DOHH2 (cell line): Measurements from ENCODE around the gene TOR1AIP2.

ENCODE experiments used
- CTCF ChIP-seq: fragments of 200-600 bp; sonication (generic); IDR thresholded peaks from one replicate; pipeline ENCODE4 v1.5.1; 2014; ENCODE audit warnings: antibody characterized with exemption, mild to moderate bottlenecking, low read depth, low read length; ENCODE audit not compliant: poor library complexity, severe bottlenecking
- EZH2phosphoT487 ChIP-seq: fragments of 200-600 bp; sonication (generic); IDR thresholded peaks from 2 replicates; pipeline ENCODE4 v1.6.1; 2017; ENCODE audit warnings: borderline replicate concordance, mild to moderate bottlenecking, antibody characterized with exemption, low read length, moderate library complexity, mixed read lengths

GRCh38 chr1:179794669-179795068 is 82.9 kb downstream of the TOR1AIP2 start:
- TF ChIP-seq CTCF (no peak), EZH2phosphoT487 (no peak)
